Panc1 (cell line): ENCODE data around the gene ACOD1. TPM values are rescaled to one million over a fixed set of nuclear protein-coding genes. Genes with fewer than 3 reads are reported as not detected.

Source experiments
- ATAC-seq: fragments of 200-7000 bp; cut with Tn5 transposase; 2 replicates; pipeline ENCODE4 v1.9.1; 2020; ENCODE audit warnings: mild to moderate bottlenecking, moderate library complexity
- BruUV-seq: library from RNA; stranded (reverse); fragments of 400-500 nt; replicated peaks from 2 replicates; lab custom pipeline; 2021; lab: Mats Ljungman, UMichigan
- CTCF ChIA-PET: fragments of 300-600 bp; sonication (Branson Sonifier 250); formaldehyde crosslinking; loops from one replicate; lab custom pipeline; 2022; ENCODE audit warnings: antibody characterized with exemption; lab: Charles Lee
- POLR2A ChIA-PET: fragments of 300-600 bp; sonication (Branson Sonifier 250); formaldehyde crosslinking; loops from one replicate; lab custom pipeline; 2022; ENCODE audit warnings: antibody characterized with exemption; lab: Charles Lee
- DNase-seq: peaks from one replicate; pipeline ENCODE4 v3.0.0-alpha.2; 2010; ENCODE audit warnings: low read depth, low spot score
- H3K27ac ChIP-seq: 2 replicates; pipeline ENCODE4 v1.5.1; 2011; ENCODE audit warnings: mild to moderate bottlenecking, low read length, inconsistent platforms
- H3K27me3 ChIP-seq: fragments of 200-500 bp; sonication (Bioruptor generic); 2 replicates; pipeline ENCODE4 v1.6.0; 2014; ENCODE audit warnings: low read length, inconsistent platforms; ENCODE audit not compliant: control insufficient read depth, insufficient read depth
- H3K36me3 ChIP-seq: fragments of 200-500 bp; sonication (Bioruptor generic); 2 replicates; pipeline ENCODE4 v1.5.1; 2014; ENCODE audit warnings: inconsistent platforms, mild to moderate bottlenecking, low read length, moderate library complexity; ENCODE audit not compliant: control insufficient read depth, insufficient read depth
- H3K4me1 ChIP-seq: 2 replicates; pipeline ENCODE4 v1.5.1; 2011; ENCODE audit warnings: inconsistent platforms, mild to moderate bottlenecking, low read length, moderate library complexity; ENCODE audit not compliant: control insufficient read depth, insufficient read depth
- H3K4me3 ChIP-seq, 2 experiments: 2 replicates each; pipeline ENCODE4 v1.5.1; 2011 to 2012; ENCODE audit warnings: low read depth in 2 of 2, low read length in 2 of 2, mild to moderate bottlenecking in 2 of 2, inconsistent platforms in 1 of 2, moderate library complexity in 1 of 2
- H3K9me3 ChIP-seq: fragments of 200-500 bp; sonication (Bioruptor generic); 2 replicates; pipeline ENCODE4 v1.5.1; 2014; ENCODE audit warnings: low read depth, mild to moderate bottlenecking, inconsistent platforms, low read length, moderate library complexity; ENCODE audit not compliant: control insufficient read depth, insufficient read depth
- POLR2AphosphoS5 ChIP-seq: IDR thresholded peaks from 2 replicates; pipeline ENCODE4 v1.6.1; 2012; ENCODE audit warnings: mild to moderate bottlenecking, low read depth, low read length, moderate library complexity
- SIN3A ChIP-seq: IDR thresholded peaks from 2 replicates; pipeline ENCODE4 v1.6.1; 2012; ENCODE audit warnings: low read depth, mild to moderate bottlenecking, low read length, moderate library complexity, borderline replicate concordance; ENCODE audit not compliant: insufficient read depth
- TCF7L2 ChIP-seq: IDR thresholded peaks from 2 replicates; pipeline ENCODE4 v1.6.1; 2011; ENCODE audit warnings: mild to moderate bottlenecking, low read depth, low read length, inconsistent platforms
- in situ Hi-C: cut with HindIII; loops from 2 replicates; pipeline ENCODE4 v1.10.0; 2016; ENCODE audit warnings: low sequenced_read_pairs, low pct_unique_long_range_greater_than_20kb
- intact Hi-C: fragments of 100-400 bp; cut with micrococcal nuclease; formaldehyde crosslinking; loops from one replicate; pipeline ENCODE4 v1.10.0; 2022; ENCODE audit not compliant: unreplicated experiment
- total RNA-seq: library from RNA; stranded (reverse); gene quantifications from one replicate; pipeline ENCODE4 v1.2.1, GENCODE V29; 2021; ENCODE audit not compliant: unreplicated experiment
- TF ChIP-seq, protein P1 (sequence below), 2 experiments: IDR thresholded peaks; 2 replicates each; pipeline ENCODE4 v1.6.1; 2011 to 2012; ENCODE audit warnings: low read depth in 2 of 2, control low read depth in 1 of 2, low read length in 1 of 2, mild to moderate bottlenecking in 1 of 2, moderate library complexity in 1 of 2; ENCODE audit not compliant: insufficient read depth in 1 of 2
- TF ChIP-seq, protein P2 (sequence below): fragments of 450-650 bp; IDR thresholded peaks from 2 replicates; pipeline ENCODE4 v1.5.1; 2017; ENCODE audit warnings: mild to moderate bottlenecking

ACOD1 gene
- total RNA-seq, 1 experiment from 2014 or later: not detected

DNA sequence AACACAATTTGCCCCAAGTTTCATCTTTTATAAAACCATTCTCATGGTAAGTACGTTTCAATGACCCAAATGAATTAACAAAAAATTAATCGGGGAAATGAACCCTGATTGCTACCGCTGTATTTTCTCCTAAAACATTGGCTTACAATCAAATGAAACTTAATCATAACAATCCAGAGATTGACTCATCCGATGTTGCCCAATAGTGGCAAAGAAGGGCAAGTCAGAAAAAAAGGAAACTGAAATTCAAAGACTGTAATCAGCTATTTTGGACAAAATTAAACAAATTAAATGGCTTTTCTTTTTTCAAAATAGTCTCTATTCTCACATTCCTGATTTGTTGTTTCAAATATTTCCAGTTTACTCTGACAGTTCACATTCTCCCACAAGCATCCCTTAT lies 3.9 kb upstream of the ACOD1 start:
- H3K36me3 ChIP-seq: no peaks in the 10 kb centered on the region
- no peaks in the 10 kb centered on the region for H3K4me1 ChIP-seq
- BruUV-seq: no TSS peak
- in situ Hi-C loops: no loop called here
- DNase-seq (no peak), ATAC-seq (no peak)
- no peaks in the 10 kb centered on the region for H3K9me3 ChIP-seq
- no peak for TF ChIP-seq SIN3A
- H3K27ac ChIP-seq: no peak overlapping the region
- no peak overlapping the region for H3K4me3 ChIP-seq
- no peaks in the 10 kb centered on the region for H3K27me3 ChIP-seq
- ChIA-PET CTCF (no interaction called here), POLR2A (no interaction called here)
- intact Hi-C loops: no loop called here

DNA sequence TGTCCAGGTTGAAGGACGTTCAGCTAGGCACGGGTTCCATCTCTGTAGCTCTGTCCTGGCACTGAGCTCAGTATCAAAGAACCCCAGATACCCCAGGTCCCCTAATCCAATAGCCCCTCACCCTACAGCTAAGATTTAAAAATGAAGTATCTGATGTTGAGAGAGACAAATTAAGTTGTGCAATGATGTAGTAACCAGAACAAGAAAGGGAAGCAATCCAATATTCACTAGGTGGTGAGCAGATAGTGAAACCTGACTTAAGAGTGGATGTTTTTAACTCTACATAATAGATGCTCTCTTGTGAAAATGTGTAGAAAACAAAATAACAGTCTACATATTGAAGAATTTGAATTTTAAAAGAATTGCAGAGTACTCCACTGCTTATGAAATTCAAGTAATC lies 1.8 kb downstream of the ACOD1 start:
- DNase-seq: no peak
- Histone ChIP-seq H3K36me3 (no peaks in the 10 kb centered on the region), H3K9me3 (no peaks in the 10 kb centered on the region), H3K4me3 (no peak overlapping the region), H3K27me3 (no peaks in the 10 kb centered on the region), H3K4me1 (no peaks in the 10 kb centered on the region), H3K27ac (no peak overlapping the region)
- intact Hi-C loops (no loop called here), in situ Hi-C loops (no loop called here)
- TF ChIP-seq, protein P1, sequence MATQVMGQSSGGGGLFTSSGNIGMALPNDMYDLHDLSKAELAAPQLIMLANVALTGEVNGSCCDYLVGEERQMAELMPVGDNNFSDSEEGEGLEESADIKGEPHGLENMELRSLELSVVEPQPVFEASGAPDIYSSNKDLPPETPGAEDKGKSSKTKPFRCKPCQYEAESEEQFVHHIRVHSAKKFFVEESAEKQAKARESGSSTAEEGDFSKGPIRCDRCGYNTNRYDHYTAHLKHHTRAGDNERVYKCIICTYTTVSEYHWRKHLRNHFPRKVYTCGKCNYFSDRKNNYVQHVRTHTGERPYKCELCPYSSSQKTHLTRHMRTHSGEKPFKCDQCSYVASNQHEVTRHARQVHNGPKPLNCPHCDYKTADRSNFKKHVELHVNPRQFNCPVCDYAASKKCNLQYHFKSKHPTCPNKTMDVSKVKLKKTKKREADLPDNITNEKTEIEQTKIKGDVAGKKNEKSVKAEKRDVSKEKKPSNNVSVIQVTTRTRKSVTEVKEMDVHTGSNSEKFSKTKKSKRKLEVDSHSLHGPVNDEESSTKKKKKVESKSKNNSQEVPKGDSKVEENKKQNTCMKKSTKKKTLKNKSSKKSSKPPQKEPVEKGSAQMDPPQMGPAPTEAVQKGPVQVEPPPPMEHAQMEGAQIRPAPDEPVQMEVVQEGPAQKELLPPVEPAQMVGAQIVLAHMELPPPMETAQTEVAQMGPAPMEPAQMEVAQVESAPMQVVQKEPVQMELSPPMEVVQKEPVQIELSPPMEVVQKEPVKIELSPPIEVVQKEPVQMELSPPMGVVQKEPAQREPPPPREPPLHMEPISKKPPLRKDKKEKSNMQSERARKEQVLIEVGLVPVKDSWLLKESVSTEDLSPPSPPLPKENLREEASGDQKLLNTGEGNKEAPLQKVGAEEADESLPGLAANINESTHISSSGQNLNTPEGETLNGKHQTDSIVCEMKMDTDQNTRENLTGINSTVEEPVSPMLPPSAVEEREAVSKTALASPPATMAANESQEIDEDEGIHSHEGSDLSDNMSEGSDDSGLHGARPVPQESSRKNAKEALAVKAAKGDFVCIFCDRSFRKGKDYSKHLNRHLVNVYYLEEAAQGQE (IDR thresholded peaks at IDR 0.05; ENCODE audit: insufficient read depth in 1 of 2, low read depth in 2 of 2, low read length in 1 of 2): no peak
- TF ChIP-seq, protein P2, sequence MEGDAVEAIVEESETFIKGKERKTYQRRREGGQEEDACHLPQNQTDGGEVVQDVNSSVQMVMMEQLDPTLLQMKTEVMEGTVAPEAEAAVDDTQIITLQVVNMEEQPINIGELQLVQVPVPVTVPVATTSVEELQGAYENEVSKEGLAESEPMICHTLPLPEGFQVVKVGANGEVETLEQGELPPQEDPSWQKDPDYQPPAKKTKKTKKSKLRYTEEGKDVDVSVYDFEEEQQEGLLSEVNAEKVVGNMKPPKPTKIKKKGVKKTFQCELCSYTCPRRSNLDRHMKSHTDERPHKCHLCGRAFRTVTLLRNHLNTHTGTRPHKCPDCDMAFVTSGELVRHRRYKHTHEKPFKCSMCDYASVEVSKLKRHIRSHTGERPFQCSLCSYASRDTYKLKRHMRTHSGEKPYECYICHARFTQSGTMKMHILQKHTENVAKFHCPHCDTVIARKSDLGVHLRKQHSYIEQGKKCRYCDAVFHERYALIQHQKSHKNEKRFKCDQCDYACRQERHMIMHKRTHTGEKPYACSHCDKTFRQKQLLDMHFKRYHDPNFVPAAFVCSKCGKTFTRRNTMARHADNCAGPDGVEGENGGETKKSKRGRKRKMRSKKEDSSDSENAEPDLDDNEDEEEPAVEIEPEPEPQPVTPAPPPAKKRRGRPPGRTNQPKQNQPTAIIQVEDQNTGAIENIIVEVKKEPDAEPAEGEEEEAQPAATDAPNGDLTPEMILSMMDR: no peak
- TF ChIP-seq SIN3A (no peak), TCF7L2 (no peak), POLR2AphosphoS5 (no peak)
- ChIA-PET POLR2A (no interaction called here), CTCF (no interaction called here)
- no peak for ATAC-seq
- no TSS peak for BruUV-seq

DNA sequence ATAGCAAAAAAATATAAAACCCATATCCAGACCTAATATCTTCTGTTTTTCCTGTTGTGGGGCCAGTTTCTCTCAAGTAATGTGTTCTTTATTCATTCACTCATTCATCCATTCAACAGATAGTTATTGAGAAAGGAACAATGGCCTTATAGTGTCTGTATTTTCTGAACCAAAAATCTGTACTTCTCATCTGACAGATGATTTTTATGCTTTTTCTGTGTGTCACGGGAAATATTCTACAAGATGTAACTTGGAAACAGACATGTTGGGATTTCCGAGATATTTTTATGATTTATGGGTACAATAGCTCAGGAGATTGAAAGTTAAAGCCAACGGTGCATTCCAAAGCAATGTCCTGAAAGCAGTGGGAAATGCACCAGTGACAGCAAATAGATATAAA lies 5.7 kb downstream of the ACOD1 start:
- CTCF ChIA-PET: no interaction called here
- in situ Hi-C loops (no loop called here), intact Hi-C loops (no loop called here)
- Histone ChIP-seq H3K4me1 (no peaks in the 10 kb centered on the region), H3K4me3 (no peak overlapping the region), H3K27ac (no peak overlapping the region), H3K36me3 (no peaks in the 10 kb centered on the region), H3K9me3 (no peaks in the 10 kb centered on the region), H3K27me3 (no peaks in the 10 kb centered on the region)
- no TSS peak for BruUV-seq
- POLR2A ChIA-PET: no interaction called here
- DNase-seq: no peak
- TF ChIP-seq TCF7L2: no peak
- TF ChIP-seq POLR2AphosphoS5: no peak
- TF ChIP-seq SIN3A: no peak
- TF ChIP-seq, protein P2: no peak
- TF ChIP-seq, protein P1 (IDR thresholded peaks at IDR 0.05; ENCODE audit: insufficient read depth in 1 of 2, low read depth in 2 of 2, low read length in 1 of 2): no peak
- ATAC-seq: no peak
